Astrocyte of the hippocampus (primary cell): ENCODE results near the gene KLHL26.
"Not testable (repeated sequence)": the region's sequence is repeated elsewhere in the genome, so short reads cannot be mapped to it uniquely, and the experiment has no call there.

Experiments
- DNase-seq: peaks from one replicate; pipeline ENCODE4 v3.0.0; 2011; ENCODE audit warnings: low read depth, low spot score

KLHL26 gene

GRCh38 chr19:18665771-18666202 is 29.0 kb downstream of the KLHL26 start:
- DNase-seq: no peak

DNA sequence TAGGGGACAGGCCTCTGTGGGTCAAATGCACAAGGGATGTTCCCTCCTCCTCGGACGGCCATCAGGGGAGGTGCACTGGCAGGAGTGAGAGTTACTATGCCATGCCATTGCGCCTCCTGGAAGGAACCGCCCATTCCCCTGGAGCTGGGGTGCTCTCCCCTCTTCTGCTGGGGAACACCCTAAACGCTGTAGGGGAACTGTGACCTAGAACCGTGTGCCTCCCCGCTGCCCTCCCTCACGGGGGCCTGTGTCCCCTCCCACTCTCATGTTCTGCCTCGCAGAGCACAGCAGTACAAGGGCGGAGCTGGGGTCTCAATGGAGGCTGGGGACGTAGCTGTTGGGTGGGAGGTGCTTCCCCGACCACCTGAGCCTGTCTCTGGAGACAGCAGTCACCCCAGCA is 29.5 kb downstream of the KLHL26 start:
- DNase-seq: no peak

DNA sequence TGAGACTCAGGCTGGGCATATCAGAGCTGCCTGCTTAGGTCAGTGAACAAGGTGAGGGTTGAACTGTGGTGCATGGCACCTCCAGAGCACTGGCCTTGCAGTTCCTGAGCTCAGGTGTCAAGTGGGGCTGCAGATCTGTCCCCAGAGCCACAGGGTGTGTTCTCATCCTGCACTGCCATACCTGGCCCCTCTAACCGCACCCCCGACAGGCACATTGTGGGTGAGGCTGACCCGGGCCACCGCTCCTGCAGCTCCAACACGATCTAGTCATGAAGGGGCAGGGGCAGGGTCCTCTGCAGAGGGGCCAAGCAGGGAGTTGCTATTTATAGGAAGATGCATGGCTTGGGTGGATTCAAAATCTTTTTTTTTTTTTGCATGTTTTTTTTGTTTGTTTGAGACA is 30.0 kb downstream of the KLHL26 start:
- no peak for DNase-seq

GRCh38 chr19:18667531-18668251 is 30.9 kb downstream of the KLHL26 start:
- DNase-seq: no peak

DNA sequence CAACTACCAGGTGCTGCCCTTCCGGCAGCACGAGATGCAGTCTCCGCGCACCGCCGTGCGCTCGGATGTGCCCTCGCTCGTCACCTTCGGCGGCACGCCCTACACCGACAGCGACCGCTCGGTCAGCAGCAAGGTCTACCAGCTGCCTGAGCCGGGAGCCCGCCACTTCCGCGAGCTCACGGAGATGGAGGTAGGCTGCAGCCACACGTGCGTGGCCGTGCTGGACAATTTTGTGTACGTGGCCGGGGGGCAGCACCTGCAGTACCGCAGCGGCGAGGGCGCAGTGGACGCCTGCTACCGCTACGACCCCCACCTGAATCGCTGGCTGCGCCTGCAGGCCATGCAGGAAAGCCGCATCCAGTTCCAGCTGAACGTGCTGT is 31.4 kb downstream of the KLHL26 start:
- DNase-seq: no peak

DNA sequence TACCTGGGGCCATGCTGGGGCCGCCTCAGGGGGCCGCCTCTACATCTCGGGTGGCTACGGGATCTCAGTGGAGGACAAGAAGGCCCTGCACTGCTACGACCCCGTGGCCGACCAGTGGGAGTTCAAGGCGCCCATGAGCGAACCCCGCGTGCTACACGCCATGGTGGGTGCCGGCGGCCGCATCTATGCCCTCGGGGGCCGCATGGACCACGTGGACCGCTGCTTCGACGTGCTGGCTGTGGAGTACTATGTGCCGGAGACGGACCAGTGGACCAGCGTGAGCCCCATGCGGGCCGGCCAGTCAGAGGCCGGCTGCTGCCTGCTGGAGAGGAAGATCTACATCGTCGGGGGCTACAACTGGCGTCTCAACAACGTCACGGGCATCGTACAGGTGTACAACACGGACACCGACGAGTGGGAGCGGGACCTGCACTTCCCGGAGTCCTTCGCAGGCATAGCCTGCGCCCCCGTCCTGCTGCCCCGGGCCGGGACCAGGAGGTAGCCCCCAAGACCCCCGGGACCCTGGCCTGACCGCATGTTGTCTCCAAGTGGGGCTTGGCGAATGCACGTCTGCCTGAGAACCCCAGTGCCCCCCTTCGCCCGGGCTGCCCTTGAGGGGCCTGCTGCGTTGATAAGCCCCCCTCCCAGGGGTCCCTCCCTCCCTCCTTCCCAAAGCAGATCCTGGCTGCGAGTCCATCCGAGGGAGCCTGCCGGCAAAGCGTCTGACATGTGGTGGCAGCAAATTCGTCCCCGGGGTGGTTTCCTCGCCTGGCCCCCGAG is 32.1 kb downstream of the KLHL26 start:
- DNase-seq: no peak

DNA sequence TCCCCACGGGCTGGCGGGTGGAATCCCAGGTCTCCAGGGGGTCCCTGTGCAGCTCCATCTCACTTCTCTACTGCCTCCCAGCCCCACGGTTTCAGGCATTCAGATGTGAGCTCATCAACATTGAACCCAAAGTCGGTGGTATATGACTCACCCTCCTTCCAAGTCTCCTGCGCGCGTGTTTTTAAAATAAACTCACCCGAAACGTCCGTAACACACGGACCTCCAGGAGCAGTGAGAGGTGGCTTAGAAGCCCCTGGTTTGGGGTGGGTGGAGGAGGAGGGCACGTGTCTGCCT is 32.6 kb downstream of the KLHL26 start:
- DNase-seq: peak; percentile 71

- no peak for DNase-seq
These were observed 33.1 kb downstream of the KLHL26 start for GRCh38 chr19:18669883-18670282.

GRCh38 chr19:18670312-18670711 is 33.5 kb downstream of the KLHL26 start:
- no peak for DNase-seq

GRCh38 chr19:18671303-18672043 is 34.6 kb downstream of the KLHL26 start:
- DNase-seq: no peak

DNA sequence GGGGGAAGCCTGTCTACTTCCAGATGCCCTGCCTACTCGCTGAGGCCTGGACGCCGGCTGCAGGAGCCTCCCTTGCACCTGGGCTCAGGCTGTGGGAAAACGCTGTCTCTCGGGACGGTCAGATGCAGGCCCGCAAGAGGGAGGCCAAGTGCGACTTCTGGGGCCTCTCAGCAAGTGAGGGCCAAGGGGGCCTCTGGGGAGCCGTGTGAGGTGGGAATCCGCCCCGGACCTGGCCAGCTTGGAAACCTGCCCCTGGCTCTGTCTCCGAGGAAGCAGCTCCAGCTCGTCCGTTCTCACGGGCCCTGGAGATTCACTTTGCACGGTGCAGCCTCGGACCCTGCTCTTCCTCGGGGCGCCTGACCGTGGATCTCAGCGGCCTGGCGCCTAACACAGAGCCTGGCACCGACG is 35.2 kb downstream of the KLHL26 start:
- no peak for DNase-seq

DNA sequence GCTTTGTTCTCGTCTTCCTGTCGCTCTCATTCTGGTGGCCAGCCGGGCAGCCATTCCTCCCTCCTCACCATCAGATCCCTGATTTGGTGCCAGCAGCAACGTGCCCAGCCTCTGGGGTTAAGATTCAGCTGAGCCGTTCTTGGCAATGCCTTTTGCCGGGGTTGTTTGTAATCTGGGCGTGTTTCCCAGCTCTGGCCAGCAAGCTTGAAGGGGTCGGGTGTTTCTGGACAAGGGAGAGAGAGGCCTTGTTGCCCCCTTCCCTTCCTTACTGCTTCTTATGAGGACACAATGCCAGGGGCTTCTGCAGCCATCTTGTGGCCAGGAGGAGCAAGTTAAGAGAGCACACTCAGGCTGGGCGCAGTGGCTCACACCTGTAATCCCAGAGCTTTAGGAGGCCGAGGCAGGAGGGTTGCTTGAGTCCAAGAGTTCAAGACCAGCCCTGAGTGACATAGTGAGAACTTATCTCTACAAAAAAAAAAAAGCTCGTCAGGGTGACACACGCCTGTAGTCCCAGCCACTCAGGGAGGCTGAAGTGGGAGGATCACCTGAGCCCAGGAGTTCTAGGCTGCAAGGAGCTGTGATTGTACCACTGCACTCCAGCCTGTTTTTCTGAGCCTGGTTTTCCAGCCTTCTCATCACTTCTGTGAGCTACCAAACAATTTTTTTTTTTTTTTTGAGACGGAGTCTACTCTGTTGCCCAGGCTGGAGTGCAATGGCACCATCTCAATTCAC is 35.9 kb downstream of the KLHL26 start:
- peak; percentile 73 for DNase-seq

- DNase-seq: no peak
These were observed 37.8 kb downstream of the KLHL26 start for GRCh38 chr19:18674616-18675015.

DNA sequence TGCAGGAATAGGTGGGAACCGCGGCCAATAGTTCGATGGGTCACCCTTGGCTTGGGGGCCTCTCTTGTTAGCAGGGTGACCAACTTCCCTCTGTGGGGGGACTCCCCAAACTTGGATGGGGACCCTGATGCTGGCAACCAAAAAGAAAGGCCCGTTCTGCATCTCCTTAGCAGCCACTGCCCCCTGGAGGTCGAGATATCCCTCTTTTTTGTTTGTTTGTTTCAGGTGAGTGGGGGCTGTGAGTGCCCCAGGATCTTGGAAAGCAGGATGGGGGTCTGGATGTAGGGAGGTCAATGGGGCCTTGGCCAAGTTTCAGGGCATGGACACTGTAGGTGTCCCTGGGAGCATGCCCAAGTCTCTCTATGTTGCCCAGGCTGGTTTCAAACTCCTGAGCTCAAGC is 39.0 kb downstream of the KLHL26 start:
- DNase-seq: no peak

GRCh38 chr19:18676692-18677091 is 39.9 kb downstream of the KLHL26 start:
- DNase-seq: no peak

- DNase-seq: no peak
These were observed 40.3 kb downstream of the KLHL26 start for GRCh38 chr19:18677156-18677555.

DNA sequence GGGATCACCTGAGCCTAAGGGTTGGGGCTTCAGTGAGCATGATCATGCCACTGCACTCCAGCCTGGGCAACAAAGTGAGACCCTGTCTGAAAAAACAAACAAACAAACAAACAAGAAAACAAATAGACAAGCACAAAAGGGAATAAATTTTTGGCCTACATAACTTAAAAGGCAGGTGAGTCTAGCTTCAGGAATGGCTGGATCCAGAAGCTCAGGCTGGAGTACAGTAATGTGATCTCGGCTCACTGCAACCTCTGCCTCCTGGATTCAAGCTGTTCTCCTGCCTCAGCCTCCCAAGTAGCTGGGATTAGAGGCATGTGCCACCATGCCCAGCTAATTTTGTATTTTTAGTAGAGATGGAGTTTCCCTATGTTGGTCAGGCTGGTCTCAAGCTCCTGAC is 43.3 kb downstream of the KLHL26 start:
- DNase-seq: not testable (repeated sequence)

DNA sequence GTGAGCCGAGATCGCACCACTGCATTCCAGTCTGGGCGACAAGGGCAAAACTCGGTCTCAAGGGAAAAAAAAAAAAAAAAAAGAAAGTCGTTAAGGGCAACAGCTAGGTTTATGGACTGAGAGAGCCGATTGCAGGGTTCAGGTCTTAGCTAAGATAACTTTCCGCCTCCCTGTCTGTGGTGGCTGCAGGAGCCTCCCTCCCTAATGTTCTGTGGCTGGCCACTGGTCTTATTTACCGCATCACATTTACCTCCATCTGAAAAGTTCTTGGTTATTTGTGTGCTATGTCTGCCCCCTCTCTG is 45.9 kb downstream of the KLHL26 start:
- no peak for DNase-seq

- DNase-seq: peak; percentile 98
These were observed 46.5 kb downstream of the KLHL26 start, which contains the start of gene CRTC1 for GRCh38 chr19:18683109-18683957. Gene CRTC1 (plus strand): TSS chr19:18683680. CDS start chr19:18683703, 23 bp downstream.

DNA sequence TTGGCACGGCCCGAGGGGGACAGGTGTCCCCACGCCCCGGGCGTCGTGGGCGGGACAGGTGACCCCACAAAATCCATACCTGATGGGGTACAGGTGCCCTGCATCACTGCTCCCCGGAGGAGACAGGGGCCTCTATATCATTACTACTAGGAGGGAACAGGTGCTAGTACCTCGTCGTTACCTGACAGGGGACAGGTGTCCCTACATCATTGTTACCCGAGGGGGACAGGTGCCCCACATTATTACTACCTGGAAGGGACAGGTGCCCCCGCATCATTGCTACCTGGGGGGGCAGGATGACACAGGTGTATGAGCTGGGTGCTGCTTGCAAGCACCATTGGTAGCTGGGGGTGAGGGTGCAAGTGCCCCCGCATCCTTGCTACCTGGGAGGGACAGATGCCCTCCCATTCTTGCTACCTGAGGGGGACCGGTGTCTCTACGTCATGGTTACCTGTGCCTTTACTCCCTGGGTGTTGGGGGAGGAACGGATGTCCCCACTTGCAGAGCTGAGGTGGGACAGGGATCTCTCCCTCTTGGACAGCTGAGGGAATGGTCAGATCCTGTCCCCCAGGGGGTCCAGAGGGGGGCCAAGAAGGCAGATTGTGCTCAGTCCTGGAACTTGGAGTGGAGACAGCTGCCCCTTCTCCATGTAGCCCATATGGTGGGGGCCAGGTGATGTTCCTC is 47.3 kb downstream of the KLHL26 start:
- DNase-seq: no peak

DNA sequence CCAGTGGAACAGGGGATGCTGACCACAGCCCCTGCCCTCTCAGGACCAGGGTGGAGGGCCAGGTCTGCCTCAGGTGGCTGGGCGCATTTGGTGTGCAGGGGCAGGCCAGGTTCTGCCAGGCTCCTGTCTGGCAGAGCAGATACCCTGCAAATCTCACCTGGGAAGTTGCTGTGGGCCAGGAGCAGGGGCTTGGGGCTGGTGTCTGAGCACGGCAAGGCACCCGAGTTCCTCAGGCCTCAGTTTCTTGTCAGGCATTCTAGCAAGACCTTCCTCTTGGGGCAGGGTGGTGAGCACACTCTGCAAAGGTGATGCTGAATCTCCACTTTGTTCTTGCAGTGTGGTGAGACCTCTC is 47.8 kb downstream of the KLHL26 start:
- no peak for DNase-seq
